Stimulated activated CD4-positive, alpha-beta T cell treated with anti-CD3 and anti-CD28 coated beads, Interleukin-12 subunit alpha, Interleukin-12 subunit beta, amount 100 ng/mL, for 48 hours (primary cell): ENCODE data around the gene URI1.

Source experiments
- DNase-seq, 3 donors: peaks; one replicate each; pipeline ENCODE4 v3.0.0-alpha.2; 2020; ENCODE audit warnings: low read depth in 2 of 3, low spot score in 1 of 3

The URI1 gene

GRCh38 chr19:29969891-29970290 lies 27.9 kb downstream of the URI1 start:
- no peak for DNase-seq

GRCh38 chr19:29971002-29971401 lies 29.0 kb downstream of the URI1 start:
- DNase-seq = no peak

- no peak for DNase-seq
Observed at GRCh38 chr19:29971648-29972047, 29.6 kb downstream of the URI1 start.

- no peak for DNase-seq
Observed at GRCh38 chr19:29974701-29975100, 32.7 kb downstream of the URI1 start.

GRCh38 chr19:29976151-29976943 lies 34.3 kb downstream of the URI1 start:
- no peak for DNase-seq

GRCh38 chr19:29978080-29978479 lies 36.0 kb downstream of the URI1 start:
- no peak for DNase-seq

GRCh38 chr19:29983568-29983967 lies 41.5 kb downstream of the URI1 start:
- no peak for DNase-seq

GRCh38 chr19:29985196-29985595 lies 43.2 kb downstream of the URI1 start:
- DNase-seq = no peak

GRCh38 chr19:29988351-29988750 lies 46.3 kb downstream of the URI1 start:
- DNase-seq = no peak

- DNase-seq = no peak
Observed at GRCh38 chr19:29992233-29992867, 50.3 kb downstream of the URI1 start.

- DNase-seq = no peak
Observed at GRCh38 chr19:29999490-29999889, 57.5 kb downstream of the URI1 start.

GRCh38 chr19:30000862-30001261 lies 58.8 kb downstream of the URI1 start:
- DNase-seq = no peak

- no peak for DNase-seq
Observed at GRCh38 chr19:30001301-30001700, 59.3 kb downstream of the URI1 start.

GRCh38 chr19:30001791-30002190 lies 59.8 kb downstream of the URI1 start:
- DNase-seq = no peak

- DNase-seq = no peak
Observed at GRCh38 chr19:30003866-30004265, 61.8 kb downstream of the URI1 start.

- no peak for DNase-seq
Observed at GRCh38 chr19:30004403-30004802, 62.4 kb downstream of the URI1 start.

- no peak for DNase-seq
Observed at GRCh38 chr19:30006207-30006606, 64.2 kb downstream of the URI1 start.

- no peak for DNase-seq
Observed at GRCh38 chr19:30008169-30008568, 66.1 kb downstream of the URI1 start.

- DNase-seq = no peak
Observed at GRCh38 chr19:30009013-30009412, 67.0 kb downstream of the URI1 start.

- no peak for DNase-seq
Observed at GRCh38 chr19:30011051-30011578, 69.1 kb downstream of the URI1 start.

- DNase-seq = no peak
Observed at GRCh38 chr19:30014770-30015169, 72.7 kb downstream of the URI1 start.

- DNase-seq = no peak
Observed at GRCh38 chr19:30017172-30017571, 75.1 kb downstream of the URI1 start.

GRCh38 chr19:30020189-30020588 lies 78.2 kb downstream of the URI1 start:
- DNase-seq = no peak
